B cell (primary cell): ENCODE results near the gene CFAP52.

Experiments
- EZH2 ChIP-seq: IDR thresholded peaks from 2 replicates; pipeline ENCODE4 v1.6.1; 2012; ENCODE audit warnings: borderline replicate concordance, low read depth, mild to moderate bottlenecking, moderate library complexity, low read length; ENCODE audit not compliant: insufficient read depth, poor library complexity, severe bottlenecking
- TF ChIP-seq, protein P1 (sequence below): fragments of 200-600 bp; IDR thresholded peaks from one replicate; pipeline ENCODE4 v1.8.0; 2022; ENCODE audit warnings: antibody characterized with exemption, mild to moderate bottlenecking

DNA sequence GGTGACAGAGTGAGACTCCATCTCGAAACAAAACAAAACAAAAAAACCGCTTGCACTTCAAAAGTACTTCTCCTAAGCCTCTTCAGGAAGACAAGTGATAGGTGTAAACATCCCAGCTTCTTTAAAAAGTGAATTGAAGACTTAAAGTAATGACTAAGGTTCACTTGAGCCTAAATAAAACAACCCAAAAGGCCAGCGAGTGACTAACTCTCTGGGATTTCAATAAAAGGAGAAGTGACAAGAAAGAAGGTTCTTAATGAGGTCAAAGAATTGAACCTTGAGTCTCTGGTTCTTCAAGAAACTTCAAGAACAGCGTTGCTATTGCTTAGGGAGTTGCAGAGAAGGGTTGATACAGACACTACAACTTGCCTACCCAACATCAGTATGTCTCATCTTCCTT is 43.0 kb upstream of the CFAP52 start:
- TF ChIP-seq, protein P1, sequence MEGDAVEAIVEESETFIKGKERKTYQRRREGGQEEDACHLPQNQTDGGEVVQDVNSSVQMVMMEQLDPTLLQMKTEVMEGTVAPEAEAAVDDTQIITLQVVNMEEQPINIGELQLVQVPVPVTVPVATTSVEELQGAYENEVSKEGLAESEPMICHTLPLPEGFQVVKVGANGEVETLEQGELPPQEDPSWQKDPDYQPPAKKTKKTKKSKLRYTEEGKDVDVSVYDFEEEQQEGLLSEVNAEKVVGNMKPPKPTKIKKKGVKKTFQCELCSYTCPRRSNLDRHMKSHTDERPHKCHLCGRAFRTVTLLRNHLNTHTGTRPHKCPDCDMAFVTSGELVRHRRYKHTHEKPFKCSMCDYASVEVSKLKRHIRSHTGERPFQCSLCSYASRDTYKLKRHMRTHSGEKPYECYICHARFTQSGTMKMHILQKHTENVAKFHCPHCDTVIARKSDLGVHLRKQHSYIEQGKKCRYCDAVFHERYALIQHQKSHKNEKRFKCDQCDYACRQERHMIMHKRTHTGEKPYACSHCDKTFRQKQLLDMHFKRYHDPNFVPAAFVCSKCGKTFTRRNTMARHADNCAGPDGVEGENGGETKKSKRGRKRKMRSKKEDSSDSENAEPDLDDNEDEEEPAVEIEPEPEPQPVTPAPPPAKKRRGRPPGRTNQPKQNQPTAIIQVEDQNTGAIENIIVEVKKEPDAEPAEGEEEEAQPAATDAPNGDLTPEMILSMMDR, result no peak
- no peak for TF ChIP-seq EZH2
